MG63 (cell line): ENCODE data around the gene ANKRD28. TPM values are rescaled to one million over a fixed set of nuclear protein-coding genes. Genes with fewer than 3 reads are reported as not detected.

Experiments used
- DNase-seq: peaks from one replicate; pipeline ENCODE4 v3.0.0-alpha.2; 2020
- H3K27me3 ChIP-seq: fragments of 250-450 bp; sonication (Bioruptor Pico); 2 replicates; pipeline ENCODE4 v1.5.1; 2020; ENCODE audit warnings: mild to moderate bottlenecking, moderate library complexity
- H3K36me3 ChIP-seq: fragments of 250-450 bp; sonication (Bioruptor Pico); 2 replicates; pipeline ENCODE4 v1.5.1; 2020; ENCODE audit warnings: mild to moderate bottlenecking, moderate library complexity
- H3K4me3 ChIP-seq: fragments of 250-450 bp; sonication (Bioruptor Pico); 2 replicates; pipeline ENCODE4 v1.5.1; 2020; ENCODE audit warnings: mild to moderate bottlenecking, moderate library complexity
- H3K9me3 ChIP-seq: fragments of 250-450 bp; sonication (Bioruptor Pico); 2 replicates; pipeline ENCODE4 v1.5.1; 2020; ENCODE audit warnings: mild to moderate bottlenecking, moderate library complexity
- total RNA-seq: library from RNA; depleted of rRNA; stranded (reverse); fragments of >200 nt; shearing (Covaris generic); gene quantifications from 2 replicates; pipeline ENCODE4 v1.2.3, GENCODE V29; 2014; ENCODE audit warnings: low replicate concordance

ANKRD28 gene
- total RNA-seq, 1 experiment from 2014 or later, result 25.1 TPM

DNA sequence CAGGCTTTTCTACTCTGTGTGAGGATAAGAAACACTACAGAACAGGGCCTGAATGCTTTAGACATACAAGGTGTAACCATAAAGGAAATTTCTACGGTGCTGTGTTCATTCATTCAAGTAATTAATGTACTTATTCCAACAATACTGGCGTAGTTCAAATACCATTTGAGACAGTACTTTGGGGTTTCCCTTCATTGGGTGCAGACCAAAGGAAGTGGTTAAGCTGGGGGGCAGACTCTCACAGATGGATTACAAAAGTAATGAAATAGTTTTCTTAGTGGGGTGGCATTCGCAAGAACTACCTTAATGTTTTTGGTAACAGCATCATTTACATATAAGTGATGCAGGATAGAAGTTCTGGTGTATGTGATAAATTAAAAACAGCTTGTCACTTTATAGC lies 130.3 kb downstream of the ANKRD28 start:
- Histone ChIP-seq H3K27me3 (no peaks in the 10 kb centered on the region), H3K9me3 (no peaks in the 10 kb centered on the region), H3K4me3 (no peak overlapping the region), H3K36me3 (peaks cover 15% of the 10 kb centered on the region)
- DNase-seq, result no peak

- Histone ChIP-seq H3K4me3 (no peak overlapping the region), H3K27me3 (no peaks in the 10 kb centered on the region), H3K9me3 (no peaks in the 10 kb centered on the region), H3K36me3 (peaks cover 15% of the 10 kb centered on the region)
- DNase-seq, result no peak
These were observed 131.5 kb downstream of the ANKRD28 start for GRCh38 chr3:15666277-15666676.

DNA sequence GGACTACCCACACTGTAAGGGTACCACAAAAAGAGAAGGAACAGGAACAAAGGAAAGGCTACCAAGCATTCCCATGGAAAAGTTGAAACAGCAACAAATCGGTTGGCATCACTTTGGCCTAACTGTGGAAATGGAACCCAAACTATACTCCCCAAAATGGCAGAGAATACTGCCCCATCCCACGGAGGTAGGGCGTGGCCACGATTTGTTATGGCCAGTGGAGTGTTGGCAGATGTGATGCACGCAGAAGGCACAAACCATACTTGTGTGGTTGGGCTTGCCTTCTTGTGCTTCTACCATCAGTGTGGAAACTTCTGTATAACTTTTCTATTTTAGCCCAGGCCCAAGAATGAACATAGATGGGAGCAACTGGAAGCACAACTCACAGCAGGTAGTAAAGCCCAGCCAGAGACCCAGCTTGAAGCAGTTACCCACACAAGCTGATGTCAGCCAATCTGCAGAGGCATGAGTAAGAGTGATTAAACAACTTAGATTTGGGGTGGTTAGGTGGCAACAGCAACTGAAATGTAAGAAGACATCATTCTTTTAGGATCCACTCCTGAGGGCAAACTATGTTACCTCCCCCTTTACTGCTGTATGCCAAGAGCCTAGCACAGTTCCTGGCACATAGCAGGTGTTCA lies 132.1 kb downstream of the ANKRD28 start:
- H3K36me3 ChIP-seq, result peaks cover 15% of the 10 kb centered on the region
- no peak for DNase-seq

GRCh38 chr3:15664144-15664543 lies 133.6 kb downstream of the ANKRD28 start:
- H3K36me3 ChIP-seq, result peaks cover 7% of the 10 kb centered on the region
- H3K9me3 ChIP-seq, result no peaks in the 10 kb centered on the region
- no peak overlapping the region for H3K4me3 ChIP-seq
- no peaks in the 10 kb centered on the region for H3K27me3 ChIP-seq
- DNase-seq, result no peak

More for the DNA sequence above, 132.1 kb downstream of the ANKRD28 start:
- Histone ChIP-seq H3K4me3 (no peak overlapping the region), H3K27me3 (no peaks in the 10 kb centered on the region), H3K9me3 (no peaks in the 10 kb centered on the region)

GRCh38 chr3:15660055-15660935 lies 137.5 kb downstream of the ANKRD28 start:
- H3K27me3 ChIP-seq, result no peaks in the 10 kb centered on the region
- H3K36me3 ChIP-seq, result no peaks in the 10 kb centered on the region
- peaks cover 2% of the 10 kb centered on the region; the same call in 1 of the 2 replicates for H3K9me3 ChIP-seq
- no peak overlapping the region for H3K4me3 ChIP-seq
- no peak for DNase-seq

- Histone ChIP-seq H3K36me3 (no peaks in the 10 kb centered on the region), H3K9me3 (peaks cover 2% of the 10 kb centered on the region; the same call in 1 of the 2 replicates), H3K27me3 (no peaks in the 10 kb centered on the region), H3K4me3 (no peak overlapping the region)
- no peak for DNase-seq
These were observed 138.4 kb downstream of the ANKRD28 start for GRCh38 chr3:15659254-15659975.

DNA sequence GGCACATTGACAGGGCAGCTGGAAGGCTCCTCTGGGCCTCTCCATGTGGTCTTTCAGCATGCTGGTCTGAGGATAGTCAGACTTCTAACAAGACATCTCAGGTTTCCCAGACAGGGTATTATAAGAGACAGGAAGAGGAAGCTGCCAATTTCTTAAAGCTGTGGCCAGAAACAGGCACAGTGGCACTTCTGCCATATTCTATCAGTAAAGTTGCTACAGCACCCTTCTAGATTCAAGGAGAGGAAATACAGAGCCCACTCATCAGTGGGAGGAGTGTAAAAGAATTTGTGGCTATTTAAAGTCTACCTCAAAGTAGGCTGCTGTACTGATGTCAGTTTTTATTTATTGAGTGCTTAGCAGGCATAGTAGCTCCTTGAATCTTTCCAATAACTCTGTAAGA lies 140.8 kb downstream of the ANKRD28 start:
- DNase-seq, result no peak
- no peak overlapping the region for H3K4me3 ChIP-seq
- H3K27me3 ChIP-seq, result no peaks in the 10 kb centered on the region
- no peaks in the 10 kb centered on the region for H3K36me3 ChIP-seq
- H3K9me3 ChIP-seq, result peaks cover 2% of the 10 kb centered on the region; the same call in 1 of the 2 replicates

DNA sequence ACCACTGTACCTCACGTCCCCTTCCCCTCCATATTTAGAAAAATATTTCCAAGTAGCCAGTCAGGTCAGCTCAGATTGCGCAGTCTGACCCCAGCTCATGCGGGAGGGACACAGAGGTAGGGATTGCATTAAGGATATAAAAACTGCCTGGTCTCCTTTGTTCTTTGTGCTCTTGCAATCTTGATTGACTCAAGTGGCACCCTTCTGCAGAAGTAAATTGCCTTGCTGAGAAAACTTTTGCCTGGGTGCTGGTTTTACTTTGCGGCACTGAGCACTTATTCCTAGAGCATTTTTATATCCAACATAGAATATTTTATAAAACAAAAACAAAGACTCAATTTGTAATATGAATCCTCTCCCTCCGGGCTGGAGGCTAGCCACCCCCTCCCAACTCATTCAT lies 141.4 kb downstream of the ANKRD28 start:
- DNase-seq, result no peak

DNA sequence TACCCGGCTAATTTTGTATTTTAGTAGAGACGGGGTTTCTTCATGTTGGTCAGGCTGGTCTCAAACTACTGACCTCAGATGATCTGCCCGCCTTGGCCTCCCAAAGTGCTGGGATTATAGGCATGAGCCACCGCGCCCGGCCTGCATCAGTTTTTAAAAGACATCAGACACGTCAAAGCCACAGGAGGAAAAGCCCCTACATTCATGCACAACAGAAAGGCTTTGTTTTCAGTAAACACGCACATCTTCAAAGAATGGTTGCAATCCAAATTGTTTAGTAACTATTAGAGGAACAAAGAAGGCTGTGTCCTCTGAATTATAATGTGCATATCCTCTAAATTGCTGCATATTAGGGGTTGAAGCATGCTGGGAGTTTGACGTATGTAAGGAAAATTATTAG lies 142.9 kb downstream of the ANKRD28 start:
- H3K4me3 ChIP-seq, result no peak overlapping the region
- no peaks in the 10 kb centered on the region for H3K36me3 ChIP-seq
- no peak for DNase-seq
- H3K9me3 ChIP-seq, result peaks cover 2% of the 10 kb centered on the region; the same call in 1 of the 2 replicates
- H3K27me3 ChIP-seq, result no peaks in the 10 kb centered on the region

More for the DNA sequence above, 141.4 kb downstream of the ANKRD28 start:
- peaks cover 2% of the 10 kb centered on the region; the same call in 1 of the 2 replicates for H3K9me3 ChIP-seq
- no peak overlapping the region for H3K4me3 ChIP-seq
- no peaks in the 10 kb centered on the region for H3K36me3 ChIP-seq
- no peaks in the 10 kb centered on the region for H3K27me3 ChIP-seq

DNA sequence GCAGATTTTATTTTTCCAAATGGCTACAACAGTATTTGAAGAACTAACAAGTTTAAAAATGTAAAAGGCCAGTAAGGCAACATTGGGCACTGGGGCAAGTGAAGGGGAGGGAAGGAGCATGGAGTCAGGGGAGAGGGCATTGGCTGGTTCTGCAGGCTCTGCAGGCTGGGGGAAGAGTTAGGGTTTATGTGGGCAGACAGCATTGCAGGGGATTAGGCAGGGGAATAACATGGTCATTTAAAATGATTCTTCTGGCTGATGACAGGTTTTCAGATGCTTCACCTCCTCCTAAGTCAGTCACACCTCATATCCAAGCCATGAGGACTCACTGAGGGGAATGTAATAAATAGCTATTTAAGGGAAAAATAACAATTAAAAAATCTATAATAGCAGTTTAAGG lies 143.7 kb downstream of the ANKRD28 start:
- no peaks in the 10 kb centered on the region for H3K27me3 ChIP-seq
- peaks cover 2% of the 10 kb centered on the region; the same call in 1 of the 2 replicates for H3K9me3 ChIP-seq
- no peak overlapping the region for H3K4me3 ChIP-seq
- DNase-seq, result no peak
- H3K36me3 ChIP-seq, result no peaks in the 10 kb centered on the region

GRCh38 chr3:15653321-15653720 lies 144.5 kb downstream of the ANKRD28 start:
- Histone ChIP-seq H3K36me3 (no peaks in the 10 kb centered on the region), H3K4me3 (no peak overlapping the region), H3K27me3 (no peaks in the 10 kb centered on the region), H3K9me3 (peaks cover 2% of the 10 kb centered on the region; the same call in 1 of the 2 replicates)
- DNase-seq, result no peak

DNA sequence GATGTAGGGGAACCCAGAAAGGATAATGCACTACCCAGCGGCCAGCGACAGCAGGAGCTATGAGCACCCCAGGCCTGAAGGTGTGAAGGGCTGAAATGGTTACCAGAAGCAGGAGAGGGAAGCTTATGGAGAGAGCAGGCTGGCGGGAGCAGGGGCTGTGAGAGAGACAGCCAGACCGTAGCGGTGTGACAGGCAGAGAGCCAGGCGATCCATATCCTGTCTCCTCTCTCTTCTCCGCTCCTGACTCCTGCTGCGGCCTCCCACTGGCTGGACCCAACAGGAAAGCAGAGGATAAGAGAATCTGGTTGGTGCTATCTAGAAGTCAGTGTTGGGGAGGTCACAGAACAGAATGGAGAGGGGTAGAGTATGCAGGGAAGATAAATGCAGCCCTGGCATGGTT lies 146.4 kb downstream of the ANKRD28 start:
- H3K36me3 ChIP-seq, result no peaks in the 10 kb centered on the region
- DNase-seq, result no peak

DNA sequence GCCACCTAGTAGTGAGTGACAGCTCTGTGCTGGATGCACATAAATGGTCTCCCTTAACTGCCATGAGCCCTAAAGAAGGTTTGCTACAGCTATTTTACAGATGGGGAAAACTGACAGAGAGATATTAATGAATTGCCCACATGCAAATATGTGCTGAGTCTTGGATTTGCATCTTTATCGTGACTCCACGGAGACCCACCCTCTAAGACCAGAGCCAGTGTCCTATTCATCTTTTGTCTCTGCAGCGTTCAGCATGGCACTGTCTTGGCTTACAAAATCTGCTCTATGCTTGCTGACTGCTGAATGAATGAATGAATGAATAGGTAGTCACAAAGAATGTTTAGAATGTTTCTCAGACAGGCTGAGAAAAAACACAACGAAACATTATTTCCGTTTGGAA lies 147.9 kb downstream of the ANKRD28 start:
- Histone ChIP-seq H3K9me3 (no peaks in the 10 kb centered on the region), H3K27me3 (no peaks in the 10 kb centered on the region), H3K4me3 (no peak overlapping the region), H3K36me3 (no peaks in the 10 kb centered on the region)
- no peak for DNase-seq

More for the DNA sequence above, 146.4 kb downstream of the ANKRD28 start:
- H3K4me3 ChIP-seq, result no peak overlapping the region
- H3K9me3 ChIP-seq, result no peaks in the 10 kb centered on the region
- H3K27me3 ChIP-seq, result no peaks in the 10 kb centered on the region

GRCh38 chr3:15649341-15649740 lies 148.4 kb downstream of the ANKRD28 start:
- H3K4me3 ChIP-seq, result no peak overlapping the region
- no peak for DNase-seq
- no peaks in the 10 kb centered on the region for H3K9me3 ChIP-seq
- H3K27me3 ChIP-seq, result no peaks in the 10 kb centered on the region
- no peaks in the 10 kb centered on the region for H3K36me3 ChIP-seq

DNA sequence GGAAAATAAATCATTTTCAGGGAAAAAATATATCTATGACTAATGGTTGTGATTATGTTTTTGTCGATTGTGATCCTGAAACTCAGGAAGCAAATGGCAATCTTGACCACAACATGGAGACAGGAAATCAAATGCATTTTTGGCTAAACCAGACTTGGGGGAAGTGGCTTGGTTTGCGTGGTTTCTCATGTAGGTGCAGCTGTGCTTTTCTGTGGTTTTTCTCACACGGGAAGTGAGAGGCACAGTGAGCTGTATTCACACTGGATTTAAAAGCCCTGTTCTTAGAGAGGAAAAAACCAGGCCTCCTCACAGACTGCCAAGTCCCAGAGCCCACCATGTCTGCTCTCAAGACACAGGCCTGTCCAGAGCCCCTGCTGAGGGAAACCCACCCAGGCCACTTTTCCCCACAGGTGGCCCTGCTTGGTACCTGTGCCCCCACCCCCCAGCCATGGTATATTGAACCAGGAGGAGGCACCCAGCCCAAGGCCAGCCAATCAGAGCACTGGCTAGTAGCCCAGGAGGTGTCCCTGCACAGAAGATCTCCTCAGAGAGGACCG lies 150.1 kb downstream of the ANKRD28 start:
- Histone ChIP-seq H3K36me3 (no peaks in the 10 kb centered on the region), H3K27me3 (no peaks in the 10 kb centered on the region), H3K4me3 (no peak overlapping the region), H3K9me3 (no peaks in the 10 kb centered on the region)
- peak; percentile 56 for DNase-seq

- no peaks in the 10 kb centered on the region for H3K9me3 ChIP-seq
- H3K36me3 ChIP-seq, result no peaks in the 10 kb centered on the region
- DNase-seq, result peak; percentile 94
- H3K27me3 ChIP-seq, result no peaks in the 10 kb centered on the region
- H3K4me3 ChIP-seq, result no peak overlapping the region
These were observed 150.8 kb downstream of the ANKRD28 start for GRCh38 chr3:15646851-15647511.
